GM12865 (cell line): Measurements from ENCODE around the gene CALHM1.
A peak's percentile ranks its signal among the peaks of the same experiment; 100 is the strongest.

Experiments used
- DNase-seq: peaks from one replicate; pipeline ENCODE4 v3.0.0; 2010; ENCODE audit warnings: low read depth
- H3K4me3 ChIP-seq: 2 replicates; pipeline ENCODE4 v1.5.1; 2011; ENCODE audit warnings: mild to moderate bottlenecking, low read depth, low read length, control low read depth
- TF ChIP-seq, protein P1 (sequence below): IDR thresholded peaks from 2 replicates; pipeline ENCODE4 v1.5.1; 2011; ENCODE audit warnings: low read length, control low read depth, low read depth, inconsistent platforms; ENCODE audit not compliant: insufficient read depth; ENCODE audit errors: missing control alignments

Gene CALHM1

DNA sequence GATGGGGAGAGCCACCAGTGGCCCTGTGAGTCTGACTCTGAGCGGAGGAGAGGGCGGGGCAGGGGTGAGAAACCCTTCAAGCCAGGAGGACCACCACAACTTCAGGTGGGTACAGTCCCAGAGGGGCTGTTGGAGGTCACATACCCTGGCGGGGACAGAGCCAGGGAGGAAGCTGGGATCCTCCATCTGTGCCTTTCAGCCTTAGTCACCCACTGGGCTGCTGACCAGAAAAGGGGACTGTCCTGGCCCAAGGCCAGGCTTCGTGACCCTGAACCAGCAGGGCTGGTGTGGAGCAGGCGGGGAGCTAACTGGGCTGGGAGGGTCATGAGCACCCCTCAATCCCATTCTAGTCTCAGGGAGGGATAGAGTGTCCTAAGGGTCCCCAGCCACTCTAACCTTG, 21.8 kb upstream of the CALHM1 start:
- TF ChIP-seq, protein P1, sequence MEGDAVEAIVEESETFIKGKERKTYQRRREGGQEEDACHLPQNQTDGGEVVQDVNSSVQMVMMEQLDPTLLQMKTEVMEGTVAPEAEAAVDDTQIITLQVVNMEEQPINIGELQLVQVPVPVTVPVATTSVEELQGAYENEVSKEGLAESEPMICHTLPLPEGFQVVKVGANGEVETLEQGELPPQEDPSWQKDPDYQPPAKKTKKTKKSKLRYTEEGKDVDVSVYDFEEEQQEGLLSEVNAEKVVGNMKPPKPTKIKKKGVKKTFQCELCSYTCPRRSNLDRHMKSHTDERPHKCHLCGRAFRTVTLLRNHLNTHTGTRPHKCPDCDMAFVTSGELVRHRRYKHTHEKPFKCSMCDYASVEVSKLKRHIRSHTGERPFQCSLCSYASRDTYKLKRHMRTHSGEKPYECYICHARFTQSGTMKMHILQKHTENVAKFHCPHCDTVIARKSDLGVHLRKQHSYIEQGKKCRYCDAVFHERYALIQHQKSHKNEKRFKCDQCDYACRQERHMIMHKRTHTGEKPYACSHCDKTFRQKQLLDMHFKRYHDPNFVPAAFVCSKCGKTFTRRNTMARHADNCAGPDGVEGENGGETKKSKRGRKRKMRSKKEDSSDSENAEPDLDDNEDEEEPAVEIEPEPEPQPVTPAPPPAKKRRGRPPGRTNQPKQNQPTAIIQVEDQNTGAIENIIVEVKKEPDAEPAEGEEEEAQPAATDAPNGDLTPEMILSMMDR = no peak
- H3K4me3 ChIP-seq = no peak overlapping the region
- DNase-seq = no peak

DNA sequence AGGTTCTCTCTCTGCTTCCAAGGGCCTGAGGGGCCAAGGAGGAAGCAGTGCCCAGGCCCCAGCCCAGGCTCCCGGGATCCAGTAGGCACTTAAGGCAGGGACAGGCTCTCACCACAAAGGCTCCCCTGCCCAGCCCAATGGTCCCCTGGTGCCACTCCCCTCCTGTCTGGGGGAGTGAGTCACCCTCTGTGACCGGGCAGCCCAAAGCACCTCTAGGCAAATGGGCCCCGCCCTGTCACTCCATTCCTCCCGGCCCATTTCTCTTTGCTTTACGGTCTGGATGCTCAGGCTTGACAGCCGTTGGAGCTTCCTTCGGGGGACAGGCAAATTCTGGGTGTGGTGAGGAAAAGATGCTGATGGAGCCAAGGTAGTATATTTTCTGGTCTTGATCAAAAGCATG, 20.4 kb upstream of the CALHM1 start, which contains the start of gene CALHM3:
Gene CALHM3, minus strand, starts transcription at position 106 of the 400 bp plus-strand sequence. CDS start 208 bp downstream, outside the sequence.
- no peak for DNase-seq
- TF ChIP-seq, protein P1 = no peak
- no peak within 1 kb of the TSS for H3K4me3 ChIP-seq

DNA sequence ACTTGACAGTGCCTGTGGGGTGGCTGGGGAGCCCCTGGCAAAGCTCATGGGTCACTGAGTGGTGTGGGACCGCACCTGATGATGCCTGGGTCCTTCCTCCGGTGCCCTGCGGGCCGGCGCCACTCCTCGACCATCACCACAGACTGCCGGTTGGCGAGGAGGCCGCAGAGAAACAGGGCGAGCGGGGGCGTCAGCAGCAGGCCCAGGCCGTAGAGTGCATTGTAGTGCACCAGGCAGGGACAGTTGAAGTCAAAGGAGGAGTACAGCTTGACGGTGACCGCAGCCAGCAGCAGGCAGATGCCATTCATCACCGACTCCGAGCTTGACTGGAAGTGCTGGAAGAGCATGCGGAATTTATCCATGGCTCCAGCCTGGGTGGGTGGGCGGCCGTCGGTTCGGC, 20.0 kb upstream of the CALHM1 start:
- TF ChIP-seq, protein P1 = no peak
- H3K4me3 ChIP-seq = no peak overlapping the region
- DNase-seq = no peak

DNA sequence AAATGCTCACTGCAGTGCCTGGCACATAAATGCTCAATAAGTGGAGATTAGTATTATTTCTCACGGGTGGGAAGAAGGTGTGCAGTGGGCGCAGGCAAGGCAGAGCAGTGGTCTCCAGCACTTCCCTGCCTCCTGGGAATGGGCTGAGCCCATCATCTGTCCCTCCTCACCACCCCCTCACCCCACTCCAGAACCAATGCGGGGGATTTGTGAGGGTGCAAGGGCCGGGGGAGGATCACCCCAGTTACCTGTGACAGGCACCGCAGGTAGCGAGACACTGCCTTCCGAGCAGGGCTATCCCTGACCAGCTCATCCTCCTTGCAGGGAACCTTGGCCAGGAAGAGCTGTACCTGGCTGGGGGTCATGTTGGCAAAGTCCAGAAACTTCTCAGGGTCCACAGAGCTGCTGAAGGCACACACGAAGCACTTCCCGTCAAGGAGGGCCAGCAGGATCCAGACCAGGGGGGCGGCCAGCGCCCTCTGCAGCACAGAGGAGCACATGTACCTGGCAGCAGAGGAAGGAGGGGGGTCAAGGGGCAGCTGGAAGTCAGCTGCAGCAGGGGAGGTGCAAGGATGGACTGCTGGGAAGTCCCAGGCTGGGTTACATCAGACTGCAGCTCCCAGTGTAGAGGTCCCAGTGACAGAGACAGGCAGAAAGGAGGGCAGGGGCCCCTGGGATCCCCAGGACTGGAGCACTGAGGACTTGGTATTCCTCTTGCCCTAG, 17.5 kb upstream of the CALHM1 start:
- peak; percentile 82 for DNase-seq
- H3K4me3 ChIP-seq = no peak overlapping the region
- TF ChIP-seq, protein P1 = peak; percentile 68

DNA sequence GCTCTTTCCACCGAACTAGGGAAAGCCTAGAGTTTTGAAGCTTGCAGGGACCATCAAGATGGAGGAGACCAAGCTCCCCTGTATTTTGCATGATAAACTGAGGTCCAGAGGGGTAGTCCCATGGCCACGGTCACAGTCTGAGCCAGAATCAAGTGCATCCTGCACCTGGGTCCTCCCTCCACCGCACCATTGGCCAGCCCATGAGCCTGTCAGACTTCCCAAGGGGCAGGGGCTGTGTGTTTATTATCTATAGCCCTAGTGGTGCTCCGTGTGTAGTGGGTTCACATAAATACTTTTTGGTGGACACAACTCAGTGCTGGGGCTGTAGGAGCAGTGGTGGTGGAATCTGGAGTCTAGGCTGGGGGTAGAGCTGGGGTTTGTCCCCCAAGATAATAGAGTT, 16.7 kb upstream of the CALHM1 start:
- no peak overlapping the region for H3K4me3 ChIP-seq
- TF ChIP-seq, protein P1 = no peak

DNA sequence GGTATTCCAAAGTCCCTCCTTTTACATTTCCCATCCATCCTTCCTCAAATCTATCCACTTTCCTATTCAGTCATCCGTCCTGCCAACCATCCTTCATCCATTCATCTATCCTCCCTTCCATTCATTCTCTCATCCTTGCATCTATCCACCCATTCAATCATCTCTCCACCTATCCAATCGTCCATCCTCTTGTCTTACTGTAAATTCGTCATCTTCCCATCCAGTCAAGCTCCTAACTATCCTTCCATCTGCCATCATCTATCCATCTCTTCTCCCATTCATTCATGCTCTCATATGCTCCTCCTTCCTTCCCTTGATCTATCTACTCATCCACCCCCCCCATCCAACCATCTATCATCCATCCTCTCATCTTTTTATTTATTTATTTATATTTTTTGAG, 15.4 kb upstream of the CALHM1 start:
- no peak for DNase-seq
- no peak overlapping the region for H3K4me3 ChIP-seq
- TF ChIP-seq, protein P1 = no peak

More for the DNA sequence above, 16.7 kb upstream of the CALHM1 start:
- no peak for DNase-seq

DNA sequence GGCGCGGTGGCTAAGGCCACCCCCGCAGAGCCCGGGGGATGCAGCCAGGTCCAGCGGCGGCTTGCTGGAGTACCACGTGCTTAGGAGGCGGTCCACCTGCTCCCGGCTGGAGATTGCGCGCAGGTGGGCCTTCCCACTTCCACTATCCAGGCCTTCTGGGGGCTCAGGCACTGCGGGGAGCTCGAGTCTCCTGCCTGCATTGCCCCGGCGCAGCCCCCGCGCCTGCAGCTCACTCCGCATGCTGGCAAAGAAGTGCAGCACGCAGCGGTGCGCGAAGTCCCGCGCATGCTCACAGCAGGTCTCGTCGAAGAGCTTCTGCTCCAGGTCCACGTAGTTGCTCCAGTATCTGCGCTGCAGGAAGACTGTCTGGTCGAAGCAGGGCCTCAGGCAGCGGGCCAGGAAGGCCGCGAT, 14.6 kb upstream of the CALHM1 start:
- no peak for DNase-seq
- TF ChIP-seq, protein P1 = no peak
- no peak overlapping the region for H3K4me3 ChIP-seq
